PC-3 (cell line): Measurements from ENCODE around the gene OBP2A.

Experiments used
- CTCF ChIP-seq: fragments of 300-600 bp; sonication (generic); conservative IDR thresholded peaks from 2 replicates; pipeline ENCODE4 v1.5.1; 2017; ENCODE audit warnings: antibody characterized with exemption, low read depth, mild to moderate bottlenecking, low read length
- EZH2 ChIP-seq: fragments of 300-600 bp; sonication (generic); IDR thresholded peaks from one replicate; pipeline ENCODE4 v1.6.1; 2017; ENCODE audit warnings: antibody characterized with exemption, mild to moderate bottlenecking, low read length; ENCODE audit not compliant: unreplicated experiment

GRCh38 chr9:135503371-135504261 is 42.3 kb upstream of the OBP2A start:
- TF ChIP-seq CTCF (no peak), EZH2 (no peak)
